NB4 (cell line): ENCODE data around the gene THUMPD1.
"Not testable (repeated sequence)": the region's sequence is repeated elsewhere in the genome, so short reads cannot be mapped to it uniquely, and the experiment has no call there.

ENCODE experiments used
- DNase-seq: peaks from one replicate; pipeline ENCODE4 v3.0.0; 2010; ENCODE audit warnings: low read depth
- H3K4me3 ChIP-seq: one replicate; pipeline ENCODE4 v1.5.1; 2011; ENCODE audit warnings: mild to moderate bottlenecking, low read depth, low read length, moderate library complexity
- MYC ChIP-seq: IDR thresholded peaks from 2 replicates; pipeline ENCODE4 v1.6.1; 2011; ENCODE audit warnings: low read depth, low read length
- POLR2A ChIP-seq: IDR thresholded peaks from 2 replicates; pipeline ENCODE4 v1.6.1; 2011; ENCODE audit warnings: mild to moderate bottlenecking; ENCODE audit not compliant: insufficient read length; ENCODE audit errors: extremely low read depth
- TF ChIP-seq, protein P1 (sequence below): IDR thresholded peaks from one replicate; pipeline ENCODE4 v1.5.1; 2012; ENCODE audit warnings: low read depth, low read length
- TF ChIP-seq, protein P2 (sequence below): IDR thresholded peaks from 2 replicates; pipeline ENCODE4 v1.6.1; 2011; ENCODE audit warnings: low read depth, low read length

THUMPD1 gene

DNA sequence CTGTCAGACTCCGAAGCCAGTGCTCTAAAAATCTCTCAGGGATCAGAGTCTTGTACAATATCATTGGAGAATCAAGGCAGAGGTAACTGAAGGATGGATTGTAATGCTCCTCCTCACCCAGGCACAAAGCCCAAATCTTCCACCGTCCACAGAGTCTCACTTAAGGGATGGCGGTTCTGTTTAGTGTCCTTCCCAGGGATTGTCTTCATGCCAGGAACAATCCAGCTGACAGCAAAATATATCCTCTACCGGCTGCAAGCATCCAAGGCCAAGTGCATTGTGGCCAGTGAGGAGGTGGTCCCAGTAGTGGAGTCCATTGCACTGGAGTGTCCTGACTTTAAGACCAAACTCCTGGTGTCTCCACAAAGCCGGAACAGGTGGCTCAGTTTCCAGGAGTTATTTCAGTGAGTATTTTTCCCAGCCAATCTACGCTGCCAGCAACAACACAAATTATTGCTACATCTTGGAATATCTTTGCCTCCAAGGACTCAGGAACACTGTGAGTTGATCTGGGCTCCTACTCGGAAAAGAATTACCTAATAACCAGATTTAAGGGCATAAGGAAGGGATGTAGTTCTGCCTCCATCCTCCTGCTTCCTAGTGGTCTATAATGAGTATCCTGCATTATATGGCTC, 30.2 kb downstream of the THUMPD1 start:
- DNase-seq = no peak
- TF ChIP-seq MYC = no peak
- no peak overlapping the region for H3K4me3 ChIP-seq

DNA sequence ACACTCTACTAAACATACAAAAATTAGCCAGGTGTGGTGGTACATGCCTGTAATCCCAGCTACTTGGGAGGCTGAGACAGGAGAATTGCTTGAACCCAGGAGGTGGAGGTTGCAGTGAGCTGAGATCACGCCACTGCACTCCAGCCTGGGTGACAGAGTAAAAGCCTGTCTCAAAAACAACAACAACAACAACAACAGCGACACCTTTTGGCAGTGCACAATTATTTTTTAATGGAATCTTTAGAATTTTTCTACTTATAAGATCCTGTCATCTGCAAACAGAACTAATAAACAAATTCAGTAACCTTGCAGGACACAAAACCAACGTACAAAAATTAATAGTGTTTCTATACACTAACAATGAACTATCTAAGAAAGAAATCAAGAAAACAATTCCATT, 33.5 kb downstream of the THUMPD1 start:
- peak; percentile 54 for DNase-seq
- TF ChIP-seq, protein P1, sequence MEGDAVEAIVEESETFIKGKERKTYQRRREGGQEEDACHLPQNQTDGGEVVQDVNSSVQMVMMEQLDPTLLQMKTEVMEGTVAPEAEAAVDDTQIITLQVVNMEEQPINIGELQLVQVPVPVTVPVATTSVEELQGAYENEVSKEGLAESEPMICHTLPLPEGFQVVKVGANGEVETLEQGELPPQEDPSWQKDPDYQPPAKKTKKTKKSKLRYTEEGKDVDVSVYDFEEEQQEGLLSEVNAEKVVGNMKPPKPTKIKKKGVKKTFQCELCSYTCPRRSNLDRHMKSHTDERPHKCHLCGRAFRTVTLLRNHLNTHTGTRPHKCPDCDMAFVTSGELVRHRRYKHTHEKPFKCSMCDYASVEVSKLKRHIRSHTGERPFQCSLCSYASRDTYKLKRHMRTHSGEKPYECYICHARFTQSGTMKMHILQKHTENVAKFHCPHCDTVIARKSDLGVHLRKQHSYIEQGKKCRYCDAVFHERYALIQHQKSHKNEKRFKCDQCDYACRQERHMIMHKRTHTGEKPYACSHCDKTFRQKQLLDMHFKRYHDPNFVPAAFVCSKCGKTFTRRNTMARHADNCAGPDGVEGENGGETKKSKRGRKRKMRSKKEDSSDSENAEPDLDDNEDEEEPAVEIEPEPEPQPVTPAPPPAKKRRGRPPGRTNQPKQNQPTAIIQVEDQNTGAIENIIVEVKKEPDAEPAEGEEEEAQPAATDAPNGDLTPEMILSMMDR = peak; percentile 12
- H3K4me3 ChIP-seq = not testable (repeated sequence)

DNA sequence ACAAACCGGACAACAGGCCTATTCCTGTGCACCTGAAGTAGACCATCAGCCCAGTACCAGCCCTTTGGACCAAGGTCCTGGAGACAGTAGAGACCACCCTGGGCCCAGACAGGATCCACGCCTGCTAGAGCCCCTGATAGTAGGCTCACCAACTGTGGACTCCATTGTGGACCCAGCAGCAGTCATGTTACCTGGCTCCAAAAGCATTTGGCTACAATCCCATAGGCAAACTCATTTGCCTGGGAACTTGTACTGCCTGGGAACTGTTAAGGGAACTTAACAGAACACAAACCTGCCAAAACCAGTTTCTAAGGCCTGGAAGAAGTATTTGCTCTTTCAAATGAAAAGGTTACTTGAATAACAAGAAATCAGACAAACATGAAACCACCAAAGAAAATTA, 34.2 kb downstream of the THUMPD1 start:
- DNase-seq = no peak
- TF ChIP-seq, protein P1 = no peak
- TF ChIP-seq, protein P2, sequence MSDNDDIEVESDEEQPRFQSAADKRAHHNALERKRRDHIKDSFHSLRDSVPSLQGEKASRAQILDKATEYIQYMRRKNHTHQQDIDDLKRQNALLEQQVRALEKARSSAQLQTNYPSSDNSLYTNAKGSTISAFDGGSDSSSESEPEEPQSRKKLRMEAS = no peak
- TF ChIP-seq MYC (no peak), POLR2A (no peak)
- H3K4me3 ChIP-seq = no peak overlapping the region

DNA sequence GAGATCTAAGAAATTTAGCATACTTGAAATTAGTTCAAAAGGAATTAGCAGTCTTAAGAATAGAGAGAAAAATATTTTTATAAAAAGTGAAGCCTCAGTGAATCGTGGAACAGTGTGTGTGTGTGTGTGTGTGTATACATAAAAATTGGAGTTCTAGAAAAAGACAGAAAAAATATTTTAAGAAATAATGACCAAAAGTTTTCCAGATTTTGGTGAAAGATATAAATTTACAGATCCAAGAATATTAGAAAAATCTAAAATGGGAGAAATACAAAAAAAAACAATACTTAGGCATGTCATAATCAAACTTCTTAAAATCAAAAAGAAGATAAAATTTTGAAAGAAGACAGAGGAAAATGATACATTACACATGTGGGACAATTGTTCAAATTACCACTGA, 35.6 kb downstream of the THUMPD1 start:
- not testable (repeated sequence) for DNase-seq, H3K4me3 ChIP-seq

DNA sequence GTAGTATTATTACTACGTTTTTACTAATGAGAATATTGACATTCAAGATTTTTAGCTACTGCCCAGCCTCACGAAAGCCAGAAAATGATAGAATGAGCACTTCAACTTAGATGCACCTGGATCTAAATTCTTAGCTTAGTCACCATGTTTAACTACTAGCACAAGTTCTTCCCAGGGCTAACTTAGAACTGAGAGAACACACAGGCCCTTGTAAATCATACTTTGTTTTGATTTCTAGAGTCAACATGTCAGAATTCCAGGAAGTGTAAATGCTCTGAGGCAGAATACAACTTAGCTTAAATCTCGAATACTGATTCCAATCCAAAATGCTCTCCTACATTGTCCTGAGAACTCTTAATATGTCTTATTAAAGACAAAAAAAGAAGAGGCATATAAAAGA, 37.3 kb downstream of the THUMPD1 start:
- TF ChIP-seq, protein P2 = no peak
- TF ChIP-seq, protein P1 = no peak
- TF ChIP-seq MYC (no peak), POLR2A (no peak)
- H3K4me3 ChIP-seq = no peak overlapping the region
- no peak for DNase-seq

DNA sequence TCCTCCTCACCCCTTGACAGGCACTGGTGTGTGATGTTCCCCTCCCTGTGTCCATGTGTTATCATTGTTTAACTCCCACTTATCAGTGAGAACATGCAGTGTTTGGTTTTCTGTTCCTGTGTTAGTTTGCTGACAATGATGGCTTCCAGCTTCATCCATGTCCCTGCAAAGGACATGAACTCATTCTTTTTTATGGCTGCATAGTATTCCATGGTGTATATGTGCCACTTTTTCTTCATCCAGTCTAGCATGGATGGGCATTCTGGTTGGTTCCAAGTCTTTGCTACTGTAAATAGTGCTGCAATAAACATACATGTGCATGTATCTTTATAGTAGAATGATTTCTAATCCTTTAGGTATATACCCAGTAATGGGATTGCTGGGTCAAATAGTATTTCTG, 39.9 kb downstream of the THUMPD1 start:
- not testable (repeated sequence) for H3K4me3 ChIP-seq, DNase-seq

DNA sequence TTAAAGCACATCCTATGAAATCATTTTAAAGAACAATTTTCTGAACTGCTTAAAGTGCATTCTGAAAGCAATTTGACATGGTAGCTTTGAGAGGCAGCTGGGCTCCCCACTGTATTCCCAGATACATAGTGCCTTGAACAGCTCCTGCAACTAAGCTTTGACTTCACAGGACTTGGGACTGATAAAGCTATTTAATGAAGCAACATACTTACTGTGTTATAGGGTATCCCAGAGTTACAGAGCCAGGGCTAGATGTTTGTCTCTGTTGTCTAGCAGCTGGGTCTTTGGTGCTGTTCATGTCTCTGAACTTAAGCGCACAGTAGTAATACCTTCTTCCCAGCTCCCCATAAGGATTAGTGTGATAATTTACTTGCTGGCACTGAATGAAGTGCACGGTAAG, 45.0 kb downstream of the THUMPD1 start:
- TF ChIP-seq, protein P2 = no peak
- no peak for TF ChIP-seq MYC
- TF ChIP-seq POLR2A = no peak
- TF ChIP-seq, protein P1 = no peak

DNA sequence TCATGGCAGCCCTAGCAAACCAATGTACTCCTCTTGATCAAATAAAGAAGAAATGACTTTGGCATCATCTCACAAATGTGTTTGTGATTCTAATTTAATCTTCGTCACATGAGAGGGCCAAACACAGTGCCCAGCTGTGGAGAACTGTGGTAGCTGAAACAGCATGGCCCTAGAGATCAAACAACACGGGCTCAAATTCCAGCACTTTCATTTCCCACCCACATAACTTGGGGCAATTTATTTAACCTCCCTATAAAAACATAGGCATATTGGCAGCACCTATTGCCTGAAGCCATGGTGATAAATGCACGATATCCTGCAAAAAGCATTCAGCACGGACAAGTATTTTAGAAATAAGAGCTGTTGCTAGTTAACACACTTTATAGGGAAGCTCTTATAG, 46.6 kb downstream of the THUMPD1 start:
- no peak for DNase-seq
- no peak overlapping the region for H3K4me3 ChIP-seq
- TF ChIP-seq MYC = no peak
- no peak for TF ChIP-seq POLR2A
- TF ChIP-seq, protein P2 = no peak
- TF ChIP-seq, protein P1 = no peak

More for the DNA sequence above, 45.0 kb downstream of the THUMPD1 start:
- no peak overlapping the region for H3K4me3 ChIP-seq
- DNase-seq = no peak

DNA sequence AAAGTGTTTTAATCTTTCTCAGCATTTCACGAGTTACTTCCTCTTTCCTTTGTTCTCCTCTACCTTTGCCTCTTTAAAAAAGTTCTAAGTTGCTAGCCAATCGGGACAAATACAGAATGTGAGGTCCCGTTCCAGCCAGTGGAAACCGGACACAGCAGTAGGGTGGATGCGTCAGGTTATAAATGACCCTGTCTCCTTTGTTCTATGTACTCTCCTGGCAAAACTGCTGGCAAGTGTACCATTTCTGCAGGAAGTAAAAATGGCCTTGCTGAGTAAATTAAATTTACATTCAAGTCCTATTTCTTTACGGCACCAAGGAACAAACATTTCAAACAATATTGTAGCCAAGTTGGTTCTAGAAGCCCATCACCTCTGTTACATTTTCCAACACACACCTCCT, 47.5 kb downstream of the THUMPD1 start:
- not testable (repeated sequence) for DNase-seq, H3K4me3 ChIP-seq
